Parathyroid adenoma (tissue), 2 donors: ENCODE data around the gene FYN.

Experiments
- H2AFZ ChIP-seq: fragments of 300-600 bp; sonication (generic); one replicate; pipeline ENCODE4 v1.7.0; 2017; ENCODE audit warnings: antibody characterized with exemption, mild to moderate bottlenecking
- H3K27ac ChIP-seq: fragments of 300-600 bp; sonication (generic); one replicate; pipeline ENCODE4 v1.7.0; 2017
- H3K27me3 ChIP-seq: fragments of 300-600 bp; sonication (generic); one replicate; pipeline ENCODE4 v1.7.0; 2017; ENCODE audit warnings: low read length; ENCODE audit not compliant: control insufficient read depth, insufficient read depth
- H3K36me3 ChIP-seq: fragments of 300-600 bp; sonication (generic); one replicate; pipeline ENCODE4 v1.7.0; 2017; ENCODE audit warnings: low read length; ENCODE audit not compliant: control insufficient read depth, insufficient read depth
- H3K4me1 ChIP-seq: fragments of 300-600 bp; sonication (generic); one replicate; pipeline ENCODE4 v1.7.0; 2017; ENCODE audit warnings: control low read depth
- H3K4me2 ChIP-seq: fragments of 300-600 bp; sonication (generic); one replicate; pipeline ENCODE4 v1.7.0; 2017; ENCODE audit warnings: low read length
- H3K4me3 ChIP-seq: fragments of 300-600 bp; sonication (generic); one replicate; pipeline ENCODE4 v1.7.0; 2017; ENCODE audit warnings: low read depth, low read length
- H3K79me2 ChIP-seq: fragments of 300-600 bp; sonication (generic); one replicate; pipeline ENCODE4 v1.7.0; 2017; ENCODE audit warnings: control low read depth
- H3K9ac ChIP-seq: fragments of 300-600 bp; sonication (generic); one replicate; pipeline ENCODE4 v1.7.0; 2017; ENCODE audit warnings: mild to moderate bottlenecking
- H3K9me3 ChIP-seq: fragments of 300-600 bp; sonication (generic); one replicate; pipeline ENCODE4 v1.7.0; 2017; ENCODE audit warnings: low read length; ENCODE audit not compliant: control insufficient read depth
- CTCF ChIP-seq: fragments of 300-600 bp; sonication (generic); IDR thresholded peaks from one replicate; pipeline ENCODE4 v1.7.0; 2017; ENCODE audit warnings: antibody characterized with exemption, mild to moderate bottlenecking
- donor health status: primary hyperparathyroidism.

FYN gene

DNA sequence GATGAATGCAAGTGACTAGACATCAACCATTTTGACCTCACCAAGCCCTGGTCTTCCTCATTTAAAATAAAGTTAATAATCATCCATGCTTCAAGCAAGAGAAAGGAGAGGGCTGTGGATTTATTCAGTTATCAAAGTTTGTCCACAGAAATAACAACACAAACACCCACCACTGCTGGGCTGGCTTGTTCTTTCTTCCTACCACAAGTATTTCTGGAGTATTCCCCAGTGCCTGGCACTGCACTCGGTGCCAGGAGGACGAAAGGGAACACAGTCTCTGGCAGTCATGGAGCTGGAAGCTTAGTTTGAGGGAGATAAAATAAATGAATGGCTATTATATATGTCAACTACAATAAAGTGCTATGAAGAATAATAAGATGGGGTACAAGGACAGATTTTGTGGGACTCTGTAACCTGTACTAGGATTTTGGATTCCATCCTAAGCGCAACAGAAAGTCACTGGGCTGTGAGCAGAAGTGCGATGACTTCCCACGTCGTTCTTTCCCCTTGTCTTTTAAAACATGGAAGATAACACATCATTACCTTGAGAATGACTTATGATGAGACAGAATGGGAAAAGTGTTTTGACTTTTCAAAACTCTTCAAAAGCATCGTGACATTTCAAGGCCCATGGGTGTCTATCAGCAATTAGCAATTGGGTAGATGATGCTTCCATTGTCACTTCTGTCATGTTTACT is 193.1 kb downstream of the FYN start:
- TF ChIP-seq CTCF = no peak
- Histone ChIP-seq H3K9ac (no peak overlapping the region), H3K27ac (no peak overlapping the region), H3K79me2 (no peaks in the 10 kb centered on the region), H2AFZ (no peak overlapping the region), H3K4me1 (no peaks in the 10 kb centered on the region), H3K27me3 (no peaks in the 10 kb centered on the region), H3K4me3 (no peak overlapping the region), H3K9me3 (no peaks in the 10 kb centered on the region), H3K4me2 (no peak overlapping the region), H3K36me3 (no peaks in the 10 kb centered on the region)

DNA sequence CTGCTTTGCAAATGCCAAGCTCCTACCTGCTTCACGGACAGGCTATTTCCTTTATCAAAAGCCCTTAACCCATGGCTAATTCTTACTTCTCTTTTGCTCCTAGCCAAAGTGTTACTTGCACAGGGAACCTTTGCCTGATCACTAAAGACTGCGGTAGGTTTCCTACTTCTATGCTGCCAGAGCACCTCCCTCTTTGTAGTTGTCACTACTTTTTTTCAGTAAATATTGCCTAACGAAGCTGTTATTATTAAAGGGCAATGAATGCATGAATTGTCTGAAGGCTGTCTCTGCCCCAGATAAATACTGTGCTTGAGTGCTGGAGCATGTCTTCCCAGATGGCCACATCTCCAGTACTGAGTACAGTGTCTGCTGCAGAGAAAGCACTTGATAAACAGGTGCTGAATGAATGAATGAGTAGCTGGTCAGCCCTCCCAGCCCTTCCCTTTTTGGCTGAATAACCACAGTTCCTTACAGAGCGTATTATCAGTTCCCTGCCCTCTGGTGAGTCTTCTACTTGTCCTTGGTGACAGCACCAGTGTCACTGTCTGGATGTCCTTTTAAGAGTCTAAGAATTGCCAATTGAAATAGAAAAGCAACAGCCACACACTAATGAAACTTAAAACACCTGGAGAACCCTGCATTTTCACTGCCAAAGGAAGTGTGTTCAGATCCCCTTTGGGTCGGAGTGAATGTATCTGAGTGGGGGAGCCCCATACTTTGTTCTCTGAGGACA is 194.0 kb downstream of the FYN start:
- Histone ChIP-seq H3K36me3 (no peaks in the 10 kb centered on the region), H3K27ac (no peak overlapping the region), H3K27me3 (no peaks in the 10 kb centered on the region), H3K4me2 (no peak overlapping the region), H3K4me1 (no peaks in the 10 kb centered on the region), H3K9me3 (no peaks in the 10 kb centered on the region), H3K79me2 (no peaks in the 10 kb centered on the region), H3K4me3 (no peak overlapping the region), H2AFZ (no peak overlapping the region), H3K9ac (no peak overlapping the region)
- TF ChIP-seq CTCF = no peak

DNA sequence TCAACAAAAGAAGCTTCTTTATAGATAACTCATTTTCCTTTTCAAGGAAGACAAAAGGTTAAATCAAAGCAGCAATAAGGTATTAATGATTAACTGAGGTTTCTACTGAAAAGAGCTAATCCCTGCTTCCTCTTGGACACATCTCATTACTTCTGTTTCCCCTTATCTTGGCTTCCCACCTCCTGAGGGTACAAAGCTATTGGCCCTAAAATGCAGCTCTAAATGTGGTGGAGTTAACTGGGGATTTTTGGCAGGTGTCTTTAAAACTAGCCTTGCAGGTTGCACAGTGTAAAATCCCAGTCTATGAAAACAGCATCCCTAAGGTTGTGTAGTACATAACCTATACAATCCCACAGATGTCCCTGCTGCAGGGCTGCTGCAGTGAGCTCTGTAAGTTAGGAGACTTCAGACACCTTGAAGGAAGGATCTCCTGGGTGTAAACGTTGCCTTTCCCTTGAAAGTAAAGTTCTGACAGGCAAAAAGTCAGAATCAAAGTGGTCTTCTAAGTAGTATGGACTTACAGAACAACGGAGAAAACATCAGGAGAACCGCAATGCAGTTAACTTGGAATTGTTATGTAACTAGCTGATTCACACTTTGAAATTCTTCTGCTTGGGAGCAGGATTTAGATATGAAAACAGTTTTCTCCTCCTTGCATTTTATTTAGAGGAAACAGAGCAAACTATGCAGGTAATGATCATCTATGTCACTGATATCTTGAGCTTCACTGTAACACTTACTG is 195.8 kb downstream of the FYN start:
- no peak overlapping the region for H2AFZ ChIP-seq
- H3K9ac ChIP-seq = no peak overlapping the region
- no peaks in the 10 kb centered on the region for H3K36me3 ChIP-seq
- H3K27ac ChIP-seq = no peak overlapping the region
- H3K4me1 ChIP-seq = no peaks in the 10 kb centered on the region
- no peaks in the 10 kb centered on the region for H3K79me2 ChIP-seq
- no peak for TF ChIP-seq CTCF
- H3K27me3 ChIP-seq = no peaks in the 10 kb centered on the region
- no peak overlapping the region for H3K4me2 ChIP-seq
- H3K4me3 ChIP-seq = no peak overlapping the region
- H3K9me3 ChIP-seq = no peaks in the 10 kb centered on the region

DNA sequence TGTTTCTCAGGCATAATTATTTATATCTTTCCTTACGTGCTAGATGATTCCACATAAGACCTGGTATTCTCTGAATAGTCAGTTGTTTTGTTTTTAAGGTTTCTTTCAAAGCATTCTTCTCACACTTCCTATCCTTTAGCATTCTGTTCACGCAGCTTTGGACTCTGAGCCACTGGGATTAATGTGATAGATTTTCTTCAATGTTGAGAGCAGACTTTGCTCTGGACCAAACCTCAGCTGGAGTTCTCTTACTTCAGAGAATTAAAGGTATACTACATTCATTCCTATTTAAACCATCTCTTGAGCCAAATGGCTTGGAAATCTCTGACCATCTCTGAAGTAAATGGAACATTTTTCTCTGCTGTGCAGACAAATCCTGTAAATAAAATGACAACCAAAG is 196.9 kb downstream of the FYN start:
- Histone ChIP-seq H3K9ac (no peak overlapping the region), H3K27ac (no peak overlapping the region)

More for the DNA sequence above, 196.9 kb downstream of the FYN start:
- no peak for TF ChIP-seq CTCF
- Histone ChIP-seq H3K9me3 (no peaks in the 10 kb centered on the region), H3K79me2 (no peaks in the 10 kb centered on the region), H2AFZ (no peak overlapping the region), H3K4me3 (no peak overlapping the region), H3K4me2 (no peak overlapping the region), H3K4me1 (no peaks in the 10 kb centered on the region), H3K36me3 (no peaks in the 10 kb centered on the region), H3K27me3 (no peaks in the 10 kb centered on the region)
